ENCODE data around the gene BCL2.

Gene BCL2

DNA sequence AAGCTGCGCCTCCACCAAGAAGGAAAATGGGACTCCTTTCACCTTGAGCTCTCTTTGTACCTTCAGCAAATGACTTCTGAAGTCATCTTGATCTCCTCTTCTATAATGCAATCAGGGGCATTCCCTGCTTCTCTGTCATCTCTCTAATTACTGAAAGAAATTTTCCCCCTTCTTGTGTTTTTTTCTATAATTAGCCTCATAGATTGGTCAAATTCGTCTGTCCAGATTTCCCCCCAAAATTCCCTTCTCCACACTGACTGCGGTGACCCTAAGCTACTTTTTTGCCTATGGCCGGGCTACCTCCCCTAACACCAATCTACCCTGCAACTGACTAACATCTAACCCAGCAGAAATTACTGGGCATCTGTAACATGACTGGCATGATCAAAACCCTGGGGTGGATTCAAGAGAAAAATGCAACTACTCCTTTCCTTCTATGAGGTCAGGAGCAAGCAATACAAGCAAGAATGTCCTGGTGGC is 168.6 kb downstream of the BCL2 start:
- Histone ChIP-seq H3K36me3 (ENCODE audit: control insufficient read depth, insufficient read depth, low read length) (no peaks in the 10 kb centered on the region), H3K4me3 (ENCODE audit: low read depth, low read length) (no peak overlapping the region), H3K27ac (ENCODE audit: low read depth, low read length) (no peak overlapping the region), H3K4me1 (ENCODE audit: control insufficient read depth, insufficient read depth, low read length) (0 out of 2 replicates have a peak, but pooled peaks cover 10% of the 10 kb centered on the region), H3K27me3 (ENCODE audit: control insufficient read depth, insufficient read depth, low read length) (no peaks in the 10 kb centered on the region), H3K9ac (ENCODE audit: low read depth, low read length) (no peak overlapping the region), H3K9me3 (ENCODE audit: control insufficient read depth, insufficient read depth, low read length) (no peaks in the 10 kb centered on the region)

DNA sequence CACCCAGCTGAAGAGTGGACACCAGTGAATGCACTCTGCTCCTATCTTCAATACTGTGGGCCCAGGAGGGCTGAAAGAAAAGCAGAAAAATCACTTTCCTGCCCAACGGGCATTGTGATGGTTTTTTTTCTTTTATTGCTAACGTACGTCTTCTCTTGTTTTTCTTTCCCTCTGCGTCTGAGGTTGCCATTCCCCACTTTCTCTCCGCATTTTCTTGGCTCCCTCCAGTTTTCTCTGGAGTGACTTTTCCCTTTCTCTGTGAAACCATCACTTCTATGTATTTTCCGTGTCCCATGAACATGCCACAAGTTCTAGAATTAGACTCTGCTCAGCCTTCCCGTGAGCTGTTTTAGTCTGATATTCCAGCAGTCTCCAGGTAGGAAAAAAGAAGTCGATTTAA is 169.2 kb downstream of the BCL2 start:
- no peak overlapping the region for H3K4me3 ChIP-seq (ENCODE audit: low read depth, low read length)
- no peak overlapping the region for H3K9ac ChIP-seq (ENCODE audit: low read depth, low read length)
- no peaks in the 10 kb centered on the region for H3K36me3 ChIP-seq (ENCODE audit: control insufficient read depth, insufficient read depth, low read length)
- no peak overlapping the region for H3K27ac ChIP-seq (ENCODE audit: low read depth, low read length)
- no peaks in the 10 kb centered on the region for H3K27me3 ChIP-seq (ENCODE audit: control insufficient read depth, insufficient read depth, low read length)
- 0 out of 2 replicates have a peak, but pooled peaks cover 10% of the 10 kb centered on the region for H3K4me1 ChIP-seq (ENCODE audit: control insufficient read depth, insufficient read depth, low read length)
- no peaks in the 10 kb centered on the region for H3K9me3 ChIP-seq (ENCODE audit: control insufficient read depth, insufficient read depth, low read length)

GRCh38 chr18:63149302-63149587 is 170.3 kb downstream of the BCL2 start:
- H3K27ac ChIP-seq (ENCODE audit: low read depth, low read length), result no peak overlapping the region

DNA sequence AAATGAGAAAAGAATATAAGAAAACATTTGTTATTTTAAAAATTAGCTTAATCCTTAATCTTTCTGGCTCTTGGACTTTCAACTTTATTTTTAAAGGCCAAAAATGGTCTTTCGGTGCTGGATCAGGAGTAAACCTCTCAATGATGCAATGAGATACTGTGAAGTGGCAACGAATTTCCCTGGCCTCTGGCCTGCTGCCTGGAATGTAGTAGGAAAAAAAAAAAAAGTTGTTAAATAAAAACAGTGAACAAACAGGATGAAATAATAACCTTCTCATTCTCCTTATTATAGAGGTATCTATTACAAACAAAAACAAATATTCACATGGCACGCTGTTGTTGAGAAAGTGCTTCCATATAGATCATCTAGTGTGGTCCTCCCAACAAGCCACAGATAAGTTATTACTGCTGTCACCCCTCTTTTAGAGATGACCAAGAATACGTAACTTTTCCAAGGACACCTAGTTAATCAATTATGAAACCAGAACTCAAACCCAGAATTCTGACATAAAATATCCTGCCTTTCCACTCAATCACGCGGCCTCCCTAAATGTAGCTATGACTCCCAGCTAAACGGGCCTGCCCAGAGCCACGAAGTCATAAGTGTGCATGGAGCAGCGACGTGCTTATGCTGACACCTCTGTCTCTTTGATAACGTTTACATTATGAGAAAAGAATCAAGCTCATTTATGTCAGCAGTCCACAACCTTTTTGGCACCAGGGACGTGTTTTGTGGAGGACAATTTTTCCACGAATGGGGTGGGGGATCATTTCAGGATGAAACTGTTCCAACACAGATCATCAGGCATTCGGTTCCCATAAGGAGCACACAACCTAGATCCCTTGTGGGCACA is 170.9 kb downstream of the BCL2 start:
- H3K9me3 ChIP-seq (ENCODE audit: control insufficient read depth, insufficient read depth, low read length), result no peaks in the 10 kb centered on the region
- no peaks in the 10 kb centered on the region for H3K36me3 ChIP-seq (ENCODE audit: control insufficient read depth, insufficient read depth, low read length)
- H3K27me3 ChIP-seq (ENCODE audit: control insufficient read depth, insufficient read depth, low read length), result no peaks in the 10 kb centered on the region
- no peak overlapping the region for H3K27ac ChIP-seq (ENCODE audit: low read depth, low read length)
- H3K9ac ChIP-seq (ENCODE audit: low read depth, low read length), result no peak overlapping the region
- H3K4me1 ChIP-seq (ENCODE audit: control insufficient read depth, insufficient read depth, low read length), result 0 out of 2 replicates have a peak, but pooled peaks cover 10% of the 10 kb centered on the region
- H3K4me3 ChIP-seq (ENCODE audit: low read depth, low read length), result no peak overlapping the region

More at GRCh38 chr18:63149302-63149587, 170.3 kb downstream of the BCL2 start:
- no peak overlapping the region for H3K9ac ChIP-seq (ENCODE audit: low read depth, low read length)
- H3K4me1 ChIP-seq (ENCODE audit: control insufficient read depth, insufficient read depth, low read length), result 0 out of 2 replicates have a peak, but pooled peaks cover 10% of the 10 kb centered on the region
- no peaks in the 10 kb centered on the region for H3K36me3 ChIP-seq (ENCODE audit: control insufficient read depth, insufficient read depth, low read length)
- no peak overlapping the region for H3K4me3 ChIP-seq (ENCODE audit: low read depth, low read length)
- no peaks in the 10 kb centered on the region for H3K9me3 ChIP-seq (ENCODE audit: control insufficient read depth, insufficient read depth, low read length)
- H3K27me3 ChIP-seq (ENCODE audit: control insufficient read depth, insufficient read depth, low read length), result no peaks in the 10 kb centered on the region

- Histone ChIP-seq H3K27me3 (ENCODE audit: control insufficient read depth, insufficient read depth, low read length) (no peaks in the 10 kb centered on the region), H3K4me1 (ENCODE audit: control insufficient read depth, insufficient read depth, low read length) (0 out of 2 replicates have a peak, but pooled peaks cover 10% of the 10 kb centered on the region), H3K9me3 (ENCODE audit: control insufficient read depth, insufficient read depth, low read length) (no peaks in the 10 kb centered on the region), H3K36me3 (ENCODE audit: control insufficient read depth, insufficient read depth, low read length) (no peaks in the 10 kb centered on the region), H3K9ac (ENCODE audit: low read depth, low read length) (no peak overlapping the region), H3K27ac (ENCODE audit: low read depth, low read length) (no peak overlapping the region), H3K4me3 (ENCODE audit: low read depth, low read length) (no peak overlapping the region)
Measured at GRCh38 chr18:63147973-63148372, 171.6 kb downstream of the BCL2 start.

DNA sequence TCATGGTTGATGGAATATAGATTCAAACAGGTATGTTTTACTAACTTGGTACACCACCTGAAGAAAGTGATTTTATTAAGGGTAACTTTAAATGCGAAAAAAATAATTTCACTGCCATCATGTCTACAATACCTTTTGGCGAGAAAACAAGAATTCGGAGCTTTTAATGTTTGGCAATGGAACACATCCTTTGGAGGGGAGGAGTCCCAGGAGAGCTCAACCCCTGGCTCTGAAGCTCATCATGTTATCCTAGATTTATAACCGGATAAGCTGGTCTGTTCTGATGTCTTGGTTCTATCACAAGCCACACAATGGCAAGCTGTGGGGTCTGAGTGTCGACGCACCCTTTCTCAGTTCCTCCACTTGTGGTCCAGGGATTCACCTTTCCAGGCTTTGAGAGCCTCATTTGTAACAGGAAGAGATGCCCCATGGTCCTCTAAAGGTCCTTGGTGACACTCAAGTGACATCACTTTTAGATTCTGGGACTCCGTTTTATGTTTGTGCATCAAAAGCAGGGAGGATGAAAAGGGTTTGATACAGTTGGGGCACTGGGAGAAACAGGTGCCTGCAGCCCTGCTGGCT is 172.7 kb downstream of the BCL2 start:
- Histone ChIP-seq H3K27ac (ENCODE audit: low read depth, low read length) (no peak overlapping the region), H3K4me1 (ENCODE audit: control insufficient read depth, insufficient read depth, low read length) (0 out of 2 replicates have a peak, but pooled peaks cover 10% of the 10 kb centered on the region), H3K9ac (ENCODE audit: low read depth, low read length) (no peak overlapping the region), H3K27me3 (ENCODE audit: control insufficient read depth, insufficient read depth, low read length) (no peaks in the 10 kb centered on the region), H3K36me3 (ENCODE audit: control insufficient read depth, insufficient read depth, low read length) (no peaks in the 10 kb centered on the region), H3K9me3 (ENCODE audit: control insufficient read depth, insufficient read depth, low read length) (no peaks in the 10 kb centered on the region), H3K4me3 (ENCODE audit: low read depth, low read length) (no peak overlapping the region)

GRCh38 chr18:63145851-63146555 is 173.6 kb downstream of the BCL2 start:
- Histone ChIP-seq H3K9me3 (ENCODE audit: control insufficient read depth, insufficient read depth, low read length) (no peaks in the 10 kb centered on the region), H3K4me1 (ENCODE audit: control insufficient read depth, insufficient read depth, low read length) (0 out of 2 replicates have a peak, but pooled peaks cover 10% of the 10 kb centered on the region), H3K27me3 (ENCODE audit: control insufficient read depth, insufficient read depth, low read length) (no peaks in the 10 kb centered on the region), H3K27ac (ENCODE audit: low read depth, low read length) (no peak overlapping the region), H3K36me3 (ENCODE audit: control insufficient read depth, insufficient read depth, low read length) (no peaks in the 10 kb centered on the region), H3K4me3 (ENCODE audit: low read depth, low read length) (no peak overlapping the region), H3K9ac (ENCODE audit: low read depth, low read length) (no peak overlapping the region)

- Histone ChIP-seq H3K9ac (ENCODE audit: low read depth, low read length) (no peak overlapping the region), H3K4me1 (ENCODE audit: control insufficient read depth, insufficient read depth, low read length) (0 out of 2 replicates have a peak, but pooled peaks cover 7% of the 10 kb centered on the region), H3K27me3 (ENCODE audit: control insufficient read depth, insufficient read depth, low read length) (no peaks in the 10 kb centered on the region), H3K36me3 (ENCODE audit: control insufficient read depth, insufficient read depth, low read length) (no peaks in the 10 kb centered on the region), H3K27ac (ENCODE audit: low read depth, low read length) (no peak overlapping the region), H3K4me3 (ENCODE audit: low read depth, low read length) (no peak overlapping the region), H3K9me3 (ENCODE audit: control insufficient read depth, insufficient read depth, low read length) (no peaks in the 10 kb centered on the region)
Measured at GRCh38 chr18:63145166-63145850, 174.3 kb downstream of the BCL2 start.

DNA sequence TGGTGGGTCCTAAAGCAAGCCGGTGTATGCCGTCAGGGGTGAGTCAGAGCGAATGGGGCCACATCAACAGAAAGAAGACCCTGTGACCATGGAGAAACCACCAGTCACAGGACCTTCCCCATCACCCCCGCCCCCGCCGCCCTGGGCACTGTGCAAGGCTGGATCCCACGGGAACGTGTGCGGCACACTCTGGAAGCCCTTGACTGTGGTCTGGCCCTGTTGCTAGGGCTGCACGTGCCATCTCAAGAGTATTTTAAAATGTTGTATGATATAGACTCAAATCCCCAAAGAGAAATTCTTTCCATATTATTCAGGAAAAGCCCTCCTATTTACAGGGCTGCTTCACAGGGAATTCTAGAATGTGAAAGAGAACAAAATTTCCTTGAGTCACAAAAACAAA is 174.8 kb downstream of the BCL2 start:
- H3K4me1 ChIP-seq (ENCODE audit: control insufficient read depth, insufficient read depth, low read length), result 0 out of 2 replicates have a peak, but pooled peaks cover 7% of the 10 kb centered on the region
- H3K27ac ChIP-seq (ENCODE audit: low read depth, low read length), result no peak overlapping the region
- no peak overlapping the region for H3K4me3 ChIP-seq (ENCODE audit: low read depth, low read length)
- no peak overlapping the region for H3K9ac ChIP-seq (ENCODE audit: low read depth, low read length)
- no peaks in the 10 kb centered on the region for H3K9me3 ChIP-seq (ENCODE audit: control insufficient read depth, insufficient read depth, low read length)
- no peaks in the 10 kb centered on the region for H3K27me3 ChIP-seq (ENCODE audit: control insufficient read depth, insufficient read depth, low read length)
- no peaks in the 10 kb centered on the region for H3K36me3 ChIP-seq (ENCODE audit: control insufficient read depth, insufficient read depth, low read length)

GRCh38 chr18:63143330-63143771 is 176.2 kb downstream of the BCL2 start:
- peaks cover 17% of the 10 kb centered on the region for H3K4me1 ChIP-seq (ENCODE audit: control insufficient read depth, insufficient read depth, low read length)
- no peak overlapping the region for H3K27ac ChIP-seq (ENCODE audit: low read depth, low read length)
- no peaks in the 10 kb centered on the region for H3K9me3 ChIP-seq (ENCODE audit: control insufficient read depth, insufficient read depth, low read length)
- H3K36me3 ChIP-seq (ENCODE audit: control insufficient read depth, insufficient read depth, low read length), result no peaks in the 10 kb centered on the region
- H3K4me3 ChIP-seq (ENCODE audit: low read depth, low read length), result no peak overlapping the region
- H3K27me3 ChIP-seq (ENCODE audit: control insufficient read depth, insufficient read depth, low read length), result no peaks in the 10 kb centered on the region
- H3K9ac ChIP-seq (ENCODE audit: low read depth, low read length), result no peak overlapping the region

Measured in HUES48 (cell line).